ENCODE data around the gene DAZ4. TPM values are rescaled to one million over a fixed set of nuclear protein-coding genes. Genes with fewer than 3 reads are reported as not detected.
"Not testable (repeated sequence)": the region's sequence is repeated elsewhere in the genome, so short reads cannot be mapped to it uniquely, and the experiment has no call there.

The DAZ4 gene
- total RNA-seq: not detected
- polyA plus RNA-seq: not detected

- H3K27ac ChIP-seq (ENCODE audit: low read depth); H3K4me3 ChIP-seq (ENCODE audit: low read depth, low read length); H3K4me1 ChIP-seq (ENCODE audit: insufficient read depth); H3K36me3 ChIP-seq (ENCODE audit: insufficient read depth); DNase-seq (ENCODE audit: extremely low spot score): not testable (repeated sequence)
- 97% methylated on average over 9 of the region's 23 CpGs for WGBS
Measured at GRCh38 chrY:24833619-24834018, at the start of gene DAZ4. Gene DAZ4 (plus strand): TSS chrY:24833919. CDS start chrY:24834127, 208 bp downstream.

GRCh38 chrY:24813293-24813692 lies 20.4 kb upstream of the DAZ4 start, which contains the start of gene DAZ3:
Gene DAZ3 (minus strand): TSS chrY:24813393. CDS start chrY:24813185, 208 bp downstream.
- not testable (repeated sequence) for H3K4me3 ChIP-seq (ENCODE audit: low read depth, low read length); H3K36me3 ChIP-seq (ENCODE audit: insufficient read depth); DNase-seq (ENCODE audit: extremely low spot score); H3K27ac ChIP-seq (ENCODE audit: low read depth); H3K4me1 ChIP-seq (ENCODE audit: insufficient read depth)
- WGBS: no CpG with 5 or more reads among the region's 23 CpGs

GRCh38 chrY:24821836-24822235 lies 11.9 kb upstream of the DAZ4 start:
- DNase-seq (ENCODE audit: extremely low spot score); H3K27ac ChIP-seq (ENCODE audit: low read depth); H3K4me1 ChIP-seq (ENCODE audit: insufficient read depth); H3K36me3 ChIP-seq (ENCODE audit: insufficient read depth); H3K4me3 ChIP-seq (ENCODE audit: low read depth, low read length): not testable (repeated sequence)
- no CpG with 5 or more reads among the region's 3 CpGs for WGBS

- H3K4me1 ChIP-seq (ENCODE audit: insufficient read depth); H3K36me3 ChIP-seq (ENCODE audit: insufficient read depth); H3K27ac ChIP-seq (ENCODE audit: low read depth); DNase-seq (ENCODE audit: extremely low spot score); H3K4me3 ChIP-seq (ENCODE audit: low read depth, low read length): not testable (repeated sequence)
- 62% methylated on average over 2 of the region's 4 CpGs for WGBS
Measured at GRCh38 chrY:24824184-24824879, 9.4 kb upstream of the DAZ4 start.

- not testable (repeated sequence) for DNase-seq (ENCODE audit: extremely low spot score); H3K4me1 ChIP-seq (ENCODE audit: insufficient read depth); H3K36me3 ChIP-seq (ENCODE audit: insufficient read depth); H3K27ac ChIP-seq (ENCODE audit: low read depth); H3K4me3 ChIP-seq (ENCODE audit: low read depth, low read length)
- WGBS: no CpG with 5 or more reads among the region's 4 CpGs
Measured at GRCh38 chrY:24825069-24825468, 8.7 kb upstream of the DAZ4 start.

Other genes starting within 250 kb of the DAZ4 start
- not detected for gene BPY2B, start 215.9 kb upstream of the DAZ4 start, total RNA-seq
- gene BPY2B, start 215.9 kb upstream of the DAZ4 start, polyA plus RNA-seq: not detected
- gene DAZ3, start 20.5 kb upstream of the DAZ4 start, total RNA-seq: not detected
- not detected for gene DAZ3, start 20.5 kb upstream of the DAZ4 start, polyA plus RNA-seq
- not detected for gene BPY2C, start 218.2 kb downstream of the DAZ4 start, total RNA-seq
- gene BPY2C, start 218.2 kb downstream of the DAZ4 start, polyA plus RNA-seq: not detected

Data from urinary bladder (tissue), 4 donors.